IMR-90 (cell line): Measurements from ENCODE around the gene IGF2BP3. TPM values are rescaled to one million over a fixed set of nuclear protein-coding genes. Genes with fewer than 3 reads are reported as not detected.

ENCODE experiments used
- ATAC-seq: fragments of 200-7000 bp; cut with Tn5 transposase; 2 replicates; pipeline ENCODE4 v1.9.1; 2020; ENCODE audit warnings: low read depth, mild to moderate bottlenecking, moderate library complexity
- BruUV-seq: library from RNA; stranded (reverse); fragments of 400-500 nt; replicated peaks from 2 replicates; lab custom pipeline; 2021; lab: Mats Ljungman, UMichigan
- CTCF ChIA-PET: fragments of 300-600 bp; formaldehyde crosslinking; extraction: SDS; loops from one replicate; lab custom pipeline; 2021; ENCODE audit warnings: antibody characterized with exemption; lab: Yijun Ruan, JAX
- POLR2A ChIA-PET: fragments of 300-600 bp; sonication (Branson Sonifier 250); formaldehyde crosslinking; loops from one replicate; lab custom pipeline; 2022; ENCODE audit warnings: antibody characterized with exemption; ENCODE audit not compliant: unreplicated experiment; lab: Charles Lee
- DNase-seq: peaks from one replicate; pipeline ENCODE4 v3.0.0; 2013
- H2AFZ ChIP-seq: replicated peaks from 2 replicates; pipeline ENCODE3; 2013; ENCODE audit warnings: low read length, mild to moderate bottlenecking; ENCODE audit not compliant: poor library complexity
- H2AK5ac ChIP-seq: 2 replicates; pipeline ENCODE4 v1.6.1; 2013; ENCODE audit warnings: low read depth, low read length, inconsistent platforms
- H2AK9ac ChIP-seq: replicated peaks from 2 replicates; pipeline ENCODE3; 2013; ENCODE audit warnings: mild to moderate bottlenecking, low read depth, low read length, moderate library complexity; ENCODE audit not compliant: poor library complexity
- H2BK120ac ChIP-seq: 2 replicates; pipeline ENCODE4 v1.6.1; 2013; ENCODE audit warnings: low read depth, low read length, inconsistent platforms
- H2BK15ac ChIP-seq: 3 replicates; pipeline ENCODE4 v1.6.1; 2013; ENCODE audit warnings: low read depth, low read length, inconsistent platforms
- H2BK20ac ChIP-seq: 2 replicates; pipeline ENCODE4 v1.6.1; 2013; ENCODE audit warnings: low read depth, mild to moderate bottlenecking, inconsistent platforms, low read length, moderate library complexity
- H2BK5ac ChIP-seq: 2 replicates; pipeline ENCODE4 v1.6.1; 2013; ENCODE audit warnings: mild to moderate bottlenecking, low read depth, low read length, inconsistent platforms; ENCODE audit not compliant: poor library complexity, severe bottlenecking
- H3K14ac ChIP-seq: replicated peaks from 2 replicates; pipeline ENCODE4 v1.6.1; 2013; ENCODE audit warnings: low read depth, low read length, inconsistent platforms
- H3K18ac ChIP-seq: 2 replicates; pipeline ENCODE4 v1.6.1; 2013; ENCODE audit warnings: low read depth, low read length, control low read depth
- H3K23ac ChIP-seq: 2 replicates; pipeline ENCODE4 v1.6.1; 2013; ENCODE audit warnings: low read depth, low read length, inconsistent platforms
- H3K27ac ChIP-seq: 2 replicates; pipeline ENCODE4 v1.5.1; 2013; ENCODE audit warnings: mild to moderate bottlenecking, control low read depth, low read length; ENCODE audit not compliant: insufficient read depth
- H3K27me3 ChIP-seq: 2 replicates; pipeline ENCODE4 v1.6.1; 2013; ENCODE audit warnings: low read length; ENCODE audit not compliant: control insufficient read depth, insufficient read depth
- H3K36me3 ChIP-seq: 2 replicates; pipeline ENCODE4 v1.6.1; 2013; ENCODE audit warnings: low read length, mixed read lengths; ENCODE audit not compliant: control insufficient read depth, insufficient read depth
- H3K4ac ChIP-seq: 2 replicates; pipeline ENCODE4 v1.6.1; 2013; ENCODE audit warnings: low read depth, low read length, inconsistent platforms
- H3K4me1 ChIP-seq: 2 replicates; pipeline ENCODE4 v1.6.1; 2013; ENCODE audit warnings: low read length, mixed read lengths; ENCODE audit not compliant: control insufficient read depth, insufficient read depth
- H3K4me2 ChIP-seq: 2 replicates; pipeline ENCODE4 v1.6.1; 2013; ENCODE audit warnings: low read depth, mild to moderate bottlenecking, control low read depth, low read length, moderate library complexity
- H3K4me3 ChIP-seq: 2 replicates; pipeline ENCODE4 v1.5.1; 2013; ENCODE audit warnings: low read depth, mild to moderate bottlenecking, control low read depth, low read length, moderate library complexity; ENCODE audit not compliant: insufficient read depth
- H3K56ac ChIP-seq: 2 replicates; pipeline ENCODE4 v1.6.1; 2013; ENCODE audit warnings: low read length, inconsistent platforms; ENCODE audit not compliant: insufficient read depth; ENCODE audit errors: extremely low read depth
- H3K79me1 ChIP-seq, 2 experiments: 2 replicates each; pipeline ENCODE4 v1.6.1; 2013; ENCODE audit warnings: low read length in 2 of 2, inconsistent platforms in 1 of 2, low read depth in 1 of 2
- H3K9ac ChIP-seq: 2 replicates; pipeline ENCODE4 v1.6.1; 2013; ENCODE audit warnings: low read depth, low read length, control low read depth
- H3K9me1 ChIP-seq: 2 replicates; pipeline ENCODE4 v1.6.1; 2013; ENCODE audit warnings: low read length, inconsistent platforms; ENCODE audit not compliant: insufficient read depth
- H3K9me3 ChIP-seq: 2 replicates; pipeline ENCODE4 v1.6.1; 2013; ENCODE audit warnings: low read length; ENCODE audit not compliant: control insufficient read depth, insufficient read depth
- H4K20me1 ChIP-seq: 2 replicates; pipeline ENCODE4 v1.6.1; 2013; ENCODE audit warnings: low read length, inconsistent platforms; ENCODE audit not compliant: insufficient read depth
- H4K5ac ChIP-seq: 2 replicates; pipeline ENCODE4 v1.6.1; 2013; ENCODE audit warnings: mild to moderate bottlenecking, low read depth, low read length, control low read depth
- H4K8ac ChIP-seq, 2 experiments: 2 replicates each; pipeline ENCODE4 v1.6.1; 2013; ENCODE audit warnings: low read depth in 2 of 2, low read length in 2 of 2, control low read depth in 1 of 2, inconsistent platforms in 1 of 2
- H4K91ac ChIP-seq: 2 replicates; pipeline ENCODE4 v1.6.1; 2013; ENCODE audit warnings: low read depth, low read length, inconsistent platforms; ENCODE audit not compliant: insufficient read depth
- BHLHE40 ChIP-seq: fragments of 150-350 bp; IDR thresholded peaks from 2 replicates; pipeline ENCODE4 v1.6.1; 2016; ENCODE audit warnings: mild to moderate bottlenecking, low read depth, low read length
- CEBPB ChIP-seq: IDR thresholded peaks from 2 replicates; pipeline ENCODE4 v1.6.1; 2012; ENCODE audit warnings: low read depth, low read length, improper control_type of control experiment
- CHD1 ChIP-seq: IDR thresholded peaks from 2 replicates; pipeline ENCODE4 v1.6.1; 2012; ENCODE audit warnings: low read depth, low read length, improper control_type of control experiment
- ELK1 ChIP-seq: fragments of 150-350 bp; IDR thresholded peaks from 2 replicates; pipeline ENCODE4 v1.6.1; 2016; ENCODE audit warnings: low read depth, mild to moderate bottlenecking, low read length, moderate library complexity, borderline replicate concordance
- FOS ChIP-seq: fragments of 150-350 bp; IDR thresholded peaks from 2 replicates; pipeline ENCODE4 v1.6.1; 2016; ENCODE audit warnings: low read depth, low read length
- MAFK ChIP-seq: IDR thresholded peaks from 2 replicates; pipeline ENCODE4 v1.6.1; 2012; ENCODE audit warnings: low read depth, low read length, improper control_type of control experiment
- MAZ ChIP-seq: IDR thresholded peaks from 2 replicates; pipeline ENCODE4 v1.6.1; 2012; ENCODE audit warnings: low read depth, mild to moderate bottlenecking, low read length, improper control_type of control experiment, moderate library complexity, borderline replicate concordance
- NFE2L2 ChIP-seq: fragments of 150-350 bp; IDR thresholded peaks from 2 replicates; pipeline ENCODE4 v1.6.1; 2016; ENCODE audit warnings: low read depth, mild to moderate bottlenecking, low read length
- POLR2A ChIP-seq: IDR thresholded peaks from 2 replicates; pipeline ENCODE4 v1.6.1; 2012; ENCODE audit warnings: mild to moderate bottlenecking, low read depth, low read length
- RCOR1 ChIP-seq: IDR thresholded peaks from 2 replicates; pipeline ENCODE4 v1.6.1; 2012; ENCODE audit warnings: mild to moderate bottlenecking, low read length, improper control_type of control experiment; ENCODE audit not compliant: insufficient replicate concordance
- RFX5 ChIP-seq: IDR thresholded peaks from 2 replicates; pipeline ENCODE4 v1.8.0; 2012; ENCODE audit warnings: low read depth, mild to moderate bottlenecking, low read length, moderate library complexity
- SMC3 ChIP-seq: fragments of 150-350 bp; IDR thresholded peaks from 2 replicates; pipeline ENCODE4 v1.6.1; 2016; ENCODE audit warnings: low read depth, mild to moderate bottlenecking, antibody characterized with exemption, low read length, moderate library complexity
- WGBS, 2 experiments: methylation state at CpG; one replicate each; pipeline versions ENCODE4 v1.1.5 to v1.1.7; 2013; ENCODE audit warnings: missing lambda C conversion rate in 2 of 2; ENCODE audit not compliant: insufficient read length in 1 of 2; ENCODE audit errors: extremely low coverage in 2 of 2; 5-methylcytosine and 5-hydroxymethylcytosine counted together
- dilution Hi-C: fragments of 300-500 bp; cut with HindIII; formaldehyde crosslinking; loops from one replicate; pipeline ENCODE4 v1.14.3; 2018; ENCODE audit warnings: low sequenced_read_pairs; ENCODE audit not compliant: unreplicated experiment
- in situ Hi-C: fragments of 300-500 bp; cut with MboI; formaldehyde crosslinking; loops from 3 replicates; pipeline ENCODE4 v1.14.3; 2019; ENCODE audit warnings: low sequenced_read_pairs, inconsistent platforms, mixed read lengths
- intact Hi-C: fragments of 100-400 bp; cut with micrococcal nuclease; formaldehyde crosslinking; loops from 2 replicates; pipeline ENCODE4 v1.10.0; 2022
- polyA plus RNA-seq, 3 experiments: library from polyadenylated mRNA; depleted of rRNA; stranded (reverse); fragments of >200 nt; gene quantifications; 2 replicates each; pipeline ENCODE4 v1.2.3, GENCODE V29; 2012; ENCODE audit warnings: low replicate concordance in 1 of 3
- total RNA-seq: library from RNA; depleted of rRNA; stranded (reverse); fragments of >200 nt; gene quantifications from 2 replicates; pipeline ENCODE4 v1.2.3, GENCODE V29; 2012

Gene IGF2BP3
- total and polyA plus RNA-seq, 2 of the 4 experiments (the other 2 are of a cell fraction) = 50.9 to 59.3 TPM

DNA sequence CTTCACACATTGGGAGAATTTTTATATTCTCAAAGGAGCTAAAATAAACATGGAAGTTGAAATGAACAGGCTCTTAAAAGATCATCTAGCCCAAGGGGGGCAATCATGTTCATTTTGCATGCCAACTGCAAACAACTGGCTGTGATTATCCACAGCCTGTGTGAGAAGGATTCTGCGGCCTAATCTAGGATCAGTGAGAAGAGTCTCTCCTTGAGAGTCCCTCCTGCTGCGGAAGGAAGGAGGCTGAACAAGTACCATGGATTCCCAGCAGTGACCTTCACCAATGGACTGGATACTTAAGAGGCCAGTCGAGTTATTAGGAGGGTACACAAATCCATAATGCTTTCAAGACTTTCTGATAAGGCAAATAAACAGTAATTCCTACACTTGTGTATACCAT is 76.7 kb downstream of the IGF2BP3 start:
- H2BK15ac ChIP-seq = no peak overlapping the region

More for the DNA sequence above, 76.7 kb downstream of the IGF2BP3 start:
- H3K27ac ChIP-seq = no peak overlapping the region
- H3K4me1 ChIP-seq = peaks cover 16% of the 10 kb centered on the region
- no peak overlapping the region for H2AK9ac ChIP-seq
- no TSS peak for BruUV-seq
- H2AFZ ChIP-seq = no peak overlapping the region
- no peak overlapping the region for H4K5ac ChIP-seq
- intact Hi-C loops (no loop called here), dilution Hi-C loops (no loop called here), in situ Hi-C loops (no loop called here)
- no CpG with 5 or more reads among the region's 3 CpGs for WGBS, 2 experiments
- H3K27me3 ChIP-seq = no peaks in the 10 kb centered on the region
- no peak overlapping the region for H3K56ac ChIP-seq
- H2BK120ac ChIP-seq = no peak overlapping the region
- no peak overlapping the region for H2BK5ac ChIP-seq
- TF ChIP-seq FOS (no peak), RFX5 (no peak), CHD1 (no peak), MAZ (no peak), POLR2A (no peak), RCOR1 (no peak), NFE2L2 (no peak), SMC3 (no peak), MAFK (no peak), BHLHE40 (no peak), CEBPB (no peak), ELK1 (no peak)
- peaks cover 15% of the 10 kb centered on the region for H3K36me3 ChIP-seq
- H3K9me1 ChIP-seq = peaks cover 16% of the 10 kb centered on the region
- ChIA-PET POLR2A (no interaction called here), CTCF (interaction anchor here (0.6 kb wide), 1 partner anchor 89 kb away, joined by 4 read pairs; no protein-coding TSS in a partner anchor)
- H2BK20ac ChIP-seq = no peak overlapping the region
- H3K9ac ChIP-seq = no peak overlapping the region
- no peaks in the 10 kb centered on the region for H3K9me3 ChIP-seq
- no peak overlapping the region for H4K91ac ChIP-seq
- H2AK5ac ChIP-seq = no peak overlapping the region
- H4K20me1 ChIP-seq = peaks cover 47% of the 10 kb centered on the region
- ATAC-seq (no peak), DNase-seq (no peak)
- no peak overlapping the region for H3K14ac ChIP-seq
- H3K4me3 ChIP-seq = no peak overlapping the region
- no peak overlapping the region for H3K4me2 ChIP-seq
- no peak overlapping the region for H4K8ac ChIP-seq
- H3K79me1 ChIP-seq = peaks cover 52 to 78% of the 10 kb centered on the region in 2 experiments
- H3K18ac ChIP-seq = no peak overlapping the region
- no peak overlapping the region for H3K23ac ChIP-seq
- no peak overlapping the region for H3K4ac ChIP-seq
